ENCODE results near the gene KISS1. TPM values are rescaled to one million over a fixed set of nuclear protein-coding genes. Genes with fewer than 3 reads are reported as not detected.
A peak's percentile ranks its signal among the peaks of the same experiment; 100 is the strongest.

The KISS1 gene
- total RNA-seq, 5 donors from 2014 or later (not counting 1 experiment from before 2014, with no cell fraction given) = not detected

- H3K27me3 Mint-ChIP-seq = peaks cover 13 to 29% of the 10 kb centered on the region in 2 donors
- no peaks in the 10 kb centered on the region for H3K9me3 Mint-ChIP-seq
- Histone ChIP-seq H3K27me3 (replicated peaks in 1 of 2; ENCODE audit: control insufficient read depth in 2 of 2, extremely low read depth in 1 of 2, insufficient read depth in 2 of 2, low read length in 1 of 2) (peaks cover 0 to 53% of the 10 kb centered on the region in 2 experiments), H3K36me3 (ENCODE audit: control insufficient read depth in 2 of 2, extremely low read depth in 1 of 2, insufficient read depth in 1 of 2, low read length in 1 of 2) (no peaks in the 10 kb centered on the region), H3K4me1 (ENCODE audit: control insufficient read depth in 1 of 2, extremely low read depth in 1 of 2, insufficient read depth in 2 of 2, low read length in 2 of 2) (peaks cover 0 to 6% of the 10 kb centered on the region in 2 experiments), H3K4me3 (ENCODE audit: control insufficient read depth in 1 of 2, extremely low read depth in 1 of 2, low read length in 1 of 2) (no peak overlapping the region), H3K27ac (ENCODE audit: low read length) (no peak overlapping the region), H3K9me3 (no peaks in the 10 kb centered on the region)
- no peak overlapping the region for H3K4me3 Mint-ChIP-seq
- peaks cover 5 to 11% (median 10%) of the 10 kb centered on the region in 3 donors for H3K4me1 Mint-ChIP-seq
- ATAC-seq (replicated peaks in 1 of 4) = peak in 3 of 4 experiments; percentile 34 to 62 (median 53)
- CTCF ChIA-PET = interaction anchor here in 1 of 2 donors (1.3 to 1.7 kb wide), 2 partner anchors 8 to 10 kb away, joined by 4 to 6 read pairs; no protein-coding TSS in a partner anchor
- no peaks in the 10 kb centered on the region for H3K36me3 Mint-ChIP-seq
- DNase-seq = no peak
- WGBS (ENCODE audit: insufficient coverage) = 79% methylated on average over 7 of the region's 18 CpGs
- peak overlapping the region in 1 of 2 donors; percentile 31 for H3K27ac Mint-ChIP-seq
- POLR2A ChIA-PET = no interaction called here
Measured at GRCh38 chr1:204198348-204199340, 2.4 kb upstream of the KISS1 start.

- peaks cover under 1 to 28% of the 10 kb centered on the region in 2 donors for H3K27me3 Mint-ChIP-seq
- no peak overlapping the region for H3K27ac Mint-ChIP-seq
- H3K36me3 ChIP-seq (ENCODE audit: control insufficient read depth in 2 of 2, extremely low read depth in 1 of 2, insufficient read depth in 1 of 2, low read length in 1 of 2) = no peaks in the 10 kb centered on the region
- H3K36me3 Mint-ChIP-seq = no peaks in the 10 kb centered on the region
- H3K4me3 Mint-ChIP-seq = no peak overlapping the region
- peaks cover 0 to 6% of the 10 kb centered on the region in 2 experiments for H3K4me1 ChIP-seq (ENCODE audit: control insufficient read depth in 1 of 2, extremely low read depth in 1 of 2, insufficient read depth in 2 of 2, low read length in 2 of 2)
- no peaks in the 10 kb centered on the region for H3K9me3 ChIP-seq
- H3K9me3 Mint-ChIP-seq = no peaks in the 10 kb centered on the region
- H3K4me1 Mint-ChIP-seq = peaks cover 5 to 11% (median 10%) of the 10 kb centered on the region in 3 donors
- no peak overlapping the region for H3K27ac ChIP-seq (ENCODE audit: low read length)
- ChIA-PET CTCF (interaction anchor here in 1 of 2 donors (0.7 kb wide), 1 partner anchor 706 kb away, joined by 3 read pairs; no protein-coding TSS in a partner anchor), POLR2A (no interaction called here)
- DNase-seq (no peak), ATAC-seq (replicated peaks in 1 of 4) (no peak)
- H3K4me3 ChIP-seq (ENCODE audit: control insufficient read depth in 1 of 2, extremely low read depth in 1 of 2, low read length in 1 of 2) = no peak overlapping the region
- H3K27me3 ChIP-seq (replicated peaks in 1 of 2; ENCODE audit: control insufficient read depth in 2 of 2, extremely low read depth in 1 of 2, insufficient read depth in 2 of 2, low read length in 1 of 2) = peaks cover 0 to 48% of the 10 kb centered on the region in 2 experiments
- WGBS (ENCODE audit: insufficient coverage) = 46% methylated on average over 3 of the region's 5 CpGs
Measured at GRCh38 chr1:204197068-204197467, 777 bp upstream of the KISS1 start.

DNA sequence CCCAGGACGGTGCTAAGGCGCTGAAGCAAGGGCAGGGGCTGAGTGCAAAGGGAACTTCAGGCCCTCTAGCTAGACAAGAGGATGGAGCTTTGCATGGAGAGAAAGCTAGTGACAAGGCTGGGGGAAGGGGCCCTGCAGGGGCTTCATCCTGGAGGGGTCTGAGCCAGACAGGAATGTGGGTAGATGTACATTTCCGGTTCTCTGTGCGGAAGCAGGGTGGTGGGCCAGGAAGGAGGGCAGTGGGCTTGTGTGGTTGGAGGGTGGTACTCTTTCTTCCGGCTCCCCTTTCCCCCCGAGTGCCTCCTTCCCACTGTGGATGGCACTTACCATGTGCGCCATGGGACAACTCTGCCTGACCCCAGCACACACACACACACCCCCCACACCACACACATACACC, 1.5 kb downstream of the KISS1 start:
- CTCF ChIA-PET = no interaction called here

DNA sequence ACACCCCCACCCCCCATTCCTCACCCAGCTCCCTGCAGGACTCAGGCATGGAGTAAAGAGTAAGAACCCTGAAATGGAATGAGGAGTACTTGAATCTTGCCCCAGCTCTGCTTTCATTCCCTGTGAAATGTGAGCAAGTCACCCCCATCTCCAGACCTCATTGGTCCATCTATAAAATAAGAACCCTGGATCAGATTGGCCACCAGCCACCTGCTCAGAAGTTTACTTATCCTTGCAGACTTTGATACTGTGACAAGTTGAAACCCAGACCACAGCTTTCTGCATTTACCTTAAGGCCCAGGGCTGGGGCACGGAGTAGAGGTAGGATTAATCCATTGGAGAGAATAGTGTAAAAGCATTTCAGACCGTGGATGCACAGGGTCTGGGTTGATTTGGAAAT, 2.2 kb downstream of the KISS1 start:
- Histone ChIP-seq H3K4me3 (ENCODE audit: control insufficient read depth in 1 of 2, extremely low read depth in 1 of 2, low read length in 1 of 2) (no peak overlapping the region), H3K9me3 (no peaks in the 10 kb centered on the region), H3K27me3 (replicated peaks in 1 of 2; ENCODE audit: control insufficient read depth in 2 of 2, extremely low read depth in 1 of 2, insufficient read depth in 2 of 2, low read length in 1 of 2) (peaks cover 0 to 58% of the 10 kb centered on the region in 2 experiments), H3K4me1 (ENCODE audit: control insufficient read depth in 1 of 2, extremely low read depth in 1 of 2, insufficient read depth in 2 of 2, low read length in 2 of 2) (peaks cover 0 to 18% of the 10 kb centered on the region in 2 experiments), H3K27ac (ENCODE audit: low read length) (no peak overlapping the region), H3K36me3 (ENCODE audit: control insufficient read depth in 2 of 2, extremely low read depth in 1 of 2, insufficient read depth in 1 of 2, low read length in 1 of 2) (no peaks in the 10 kb centered on the region)
- no peak overlapping the region for H3K27ac Mint-ChIP-seq
- no peaks in the 10 kb centered on the region for H3K36me3 Mint-ChIP-seq
- WGBS (ENCODE audit: insufficient coverage) = 67% methylated on average over 2 of the region's 2 CpGs
- ATAC-seq (replicated peaks in 1 of 4) (no peak), DNase-seq (no peak)
- CTCF ChIA-PET = no interaction called here
- POLR2A ChIA-PET = no interaction called here
- no peaks in the 10 kb centered on the region for H3K9me3 Mint-ChIP-seq
- no peak overlapping the region for H3K4me3 Mint-ChIP-seq
- H3K27me3 Mint-ChIP-seq = peaks cover 11 to 46% of the 10 kb centered on the region in 2 donors
- peaks cover 15 to 26% (median 15%) of the 10 kb centered on the region in 3 donors for H3K4me1 Mint-ChIP-seq

More for the DNA sequence above, 1.5 kb downstream of the KISS1 start:
- 61% methylated on average over 2 of the region's 7 CpGs for WGBS (ENCODE audit: insufficient coverage)
- Histone ChIP-seq H3K27ac (ENCODE audit: low read length) (no peak overlapping the region), H3K4me1 (ENCODE audit: control insufficient read depth in 1 of 2, extremely low read depth in 1 of 2, insufficient read depth in 2 of 2, low read length in 2 of 2) (peaks cover 0 to 11% of the 10 kb centered on the region in 2 experiments), H3K36me3 (ENCODE audit: control insufficient read depth in 2 of 2, extremely low read depth in 1 of 2, insufficient read depth in 1 of 2, low read length in 1 of 2) (no peaks in the 10 kb centered on the region), H3K4me3 (ENCODE audit: control insufficient read depth in 1 of 2, extremely low read depth in 1 of 2, low read length in 1 of 2) (no peak overlapping the region), H3K27me3 (replicated peaks in 1 of 2; ENCODE audit: control insufficient read depth in 2 of 2, extremely low read depth in 1 of 2, insufficient read depth in 2 of 2, low read length in 1 of 2) (peaks cover 0 to 55% of the 10 kb centered on the region in 2 experiments), H3K9me3 (no peaks in the 10 kb centered on the region)
- no peaks in the 10 kb centered on the region for H3K9me3 Mint-ChIP-seq
- peaks cover 5 to 39% of the 10 kb centered on the region in 2 donors for H3K27me3 Mint-ChIP-seq
- H3K36me3 Mint-ChIP-seq = no peaks in the 10 kb centered on the region
- no peak overlapping the region for H3K4me3 Mint-ChIP-seq
- DNase-seq (no peak), ATAC-seq (replicated peaks in 1 of 4) (no peak)
- peaks cover 11 to 20% (median 15%) of the 10 kb centered on the region in 3 donors for H3K4me1 Mint-ChIP-seq
- POLR2A ChIA-PET = no interaction called here
- no peak overlapping the region for H3K27ac Mint-ChIP-seq

DNA sequence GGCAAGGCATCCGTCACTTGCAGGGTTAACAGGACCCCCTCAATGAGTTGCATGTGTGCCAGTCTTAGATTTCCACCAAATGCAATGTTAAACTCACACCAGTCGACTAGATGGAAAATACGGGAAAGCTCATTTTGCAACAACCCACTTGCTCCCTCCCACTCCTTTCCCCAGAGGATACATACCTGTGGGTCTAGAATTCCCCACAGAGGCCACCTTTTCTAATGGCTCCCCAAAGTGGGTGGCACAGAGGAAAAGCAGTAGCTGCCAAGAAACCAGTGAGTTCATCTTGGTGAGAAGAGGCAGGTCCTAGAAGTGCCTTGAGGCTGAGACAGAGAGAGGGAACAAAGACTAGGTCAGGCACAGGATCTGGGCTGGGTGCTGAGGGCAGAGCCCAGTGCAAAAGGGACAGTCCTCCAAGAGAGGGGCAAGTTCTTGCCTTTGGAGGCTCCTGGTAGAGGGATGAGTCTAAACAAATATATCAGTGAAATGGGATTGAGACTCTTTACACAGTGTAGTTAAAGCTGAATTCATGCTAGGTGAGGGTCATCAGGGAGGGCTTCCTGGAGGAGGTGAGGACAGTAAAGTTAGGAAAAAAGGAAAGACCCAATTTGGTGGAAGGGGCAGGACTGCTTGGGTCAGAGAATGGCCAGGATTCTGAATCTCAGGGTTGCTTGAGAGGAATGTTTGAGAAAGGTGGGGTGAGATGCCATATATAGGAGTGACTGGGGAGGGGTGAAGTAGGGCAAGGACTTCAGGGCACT, 3.5 kb downstream of the KISS1 start:
- Histone ChIP-seq H3K4me3 (ENCODE audit: control insufficient read depth in 1 of 2, extremely low read depth in 1 of 2, low read length in 1 of 2) (no peak overlapping the region), H3K36me3 (ENCODE audit: control insufficient read depth in 2 of 2, extremely low read depth in 1 of 2, insufficient read depth in 1 of 2, low read length in 1 of 2) (no peaks in the 10 kb centered on the region), H3K27ac (ENCODE audit: low read length) (no peak overlapping the region), H3K4me1 (ENCODE audit: control insufficient read depth in 1 of 2, extremely low read depth in 1 of 2, insufficient read depth in 2 of 2, low read length in 2 of 2) (peaks cover 0 to 29% of the 10 kb centered on the region in 2 experiments), H3K9me3 (no peaks in the 10 kb centered on the region), H3K27me3 (replicated peaks in 1 of 2; ENCODE audit: control insufficient read depth in 2 of 2, extremely low read depth in 1 of 2, insufficient read depth in 2 of 2, low read length in 1 of 2) (peaks cover 0 to 67% of the 10 kb centered on the region in 2 experiments)
- ATAC-seq (replicated peaks in 1 of 4) (no peak), DNase-seq (no peak)
- POLR2A ChIA-PET = no interaction called here
- CTCF ChIA-PET = no interaction called here
- H3K4me3 Mint-ChIP-seq = no peak overlapping the region
- WGBS (ENCODE audit: insufficient coverage) = 66% methylated on average over 3 of the region's 3 CpGs
- no peaks in the 10 kb centered on the region for H3K36me3 Mint-ChIP-seq
- H3K27ac Mint-ChIP-seq = no peak overlapping the region
- H3K27me3 Mint-ChIP-seq = peaks cover 23 to 51% of the 10 kb centered on the region in 2 donors
- H3K4me1 Mint-ChIP-seq = peaks cover 15 to 33% (median 16%) of the 10 kb centered on the region in 3 donors
- no peaks in the 10 kb centered on the region for H3K9me3 Mint-ChIP-seq

DNA sequence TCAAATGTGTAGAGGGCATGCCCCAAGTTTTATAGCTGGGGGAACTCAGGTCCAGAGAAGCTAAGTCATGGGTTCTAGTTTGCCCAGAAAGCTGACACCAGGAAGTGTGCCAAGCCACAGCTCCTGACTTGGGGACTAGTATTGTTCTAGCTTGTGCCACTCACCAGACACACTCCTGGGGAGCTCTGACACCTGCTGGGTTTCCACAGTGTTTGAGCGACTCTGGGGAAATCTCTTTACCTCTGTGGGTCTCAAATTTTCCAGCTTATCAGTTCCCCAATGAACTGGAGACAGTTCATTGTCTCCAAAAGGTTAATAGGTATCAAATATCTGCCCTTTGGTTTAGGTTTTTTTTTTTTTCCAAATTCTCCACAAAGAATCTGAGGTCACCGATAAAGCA, 4.2 kb downstream of the KISS1 start:
- H3K27ac Mint-ChIP-seq = no peak overlapping the region

More for the DNA sequence above, 4.2 kb downstream of the KISS1 start:
- no peaks in the 10 kb centered on the region for H3K36me3 Mint-ChIP-seq
- POLR2A ChIA-PET = no interaction called here
- H3K4me3 Mint-ChIP-seq = no peak overlapping the region
- H3K27me3 Mint-ChIP-seq = peaks cover 30 to 58% of the 10 kb centered on the region in 2 donors
- Histone ChIP-seq H3K27me3 (replicated peaks in 1 of 2; ENCODE audit: control insufficient read depth in 2 of 2, extremely low read depth in 1 of 2, insufficient read depth in 2 of 2, low read length in 1 of 2) (peaks cover 0 to 69% of the 10 kb centered on the region in 2 experiments), H3K4me1 (ENCODE audit: control insufficient read depth in 1 of 2, extremely low read depth in 1 of 2, insufficient read depth in 2 of 2, low read length in 2 of 2) (peaks cover 0 to 30% of the 10 kb centered on the region in 2 experiments), H3K27ac (ENCODE audit: low read length) (no peak overlapping the region), H3K4me3 (ENCODE audit: control insufficient read depth in 1 of 2, extremely low read depth in 1 of 2, low read length in 1 of 2) (no peak overlapping the region), H3K36me3 (ENCODE audit: control insufficient read depth in 2 of 2, extremely low read depth in 1 of 2, insufficient read depth in 1 of 2, low read length in 1 of 2) (no peaks in the 10 kb centered on the region), H3K9me3 (no peaks in the 10 kb centered on the region)
- no peak for DNase-seq
- CTCF ChIA-PET = no interaction called here
- H3K4me1 Mint-ChIP-seq = peaks cover 15 to 33% (median 16%) of the 10 kb centered on the region in 3 donors
- H3K9me3 Mint-ChIP-seq = no peaks in the 10 kb centered on the region
- ATAC-seq (replicated peaks in 1 of 4) = no peak
- 86% methylated on average over 2 of the region's 2 CpGs for WGBS (ENCODE audit: insufficient coverage)
